GM18858 (cell line): Measurements from ENCODE around the gene UGT2A3.
A peak's percentile ranks its signal among the peaks of the same experiment; 100 is the strongest.

Source experiments
- ATAC-seq: cut with Tn5 transposase; IDR thresholded peaks from one replicate; pipeline ENCODE4 v1.9.1; 2021; ENCODE audit not compliant: unreplicated experiment

UGT2A3 gene

GRCh38 chr4:68917016-68917415 is 34.6 kb downstream of the UGT2A3 start:
- no peak for ATAC-seq

DNA sequence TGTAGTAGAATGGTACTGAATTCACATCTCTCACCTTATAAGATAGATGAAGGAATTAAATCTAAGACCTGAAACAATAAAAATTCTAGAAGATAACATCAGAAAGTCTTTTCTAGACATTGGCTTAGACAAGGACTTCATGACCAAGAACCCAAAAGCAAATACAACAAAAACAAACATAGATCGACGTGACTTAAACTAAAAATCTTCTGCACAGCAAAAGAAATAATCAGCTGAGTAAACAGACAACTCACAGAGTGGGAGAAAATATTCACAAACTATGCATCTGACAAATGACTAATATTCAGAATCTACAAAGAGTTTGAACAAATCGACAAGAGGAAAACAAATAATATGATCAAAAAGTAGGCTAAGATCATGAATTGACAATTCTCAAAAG is 38.8 kb downstream of the UGT2A3 start:
- ATAC-seq, result no peak

- ATAC-seq, result no peak
Measured at GRCh38 chr4:68909385-68909784, 42.2 kb downstream of the UGT2A3 start.

DNA sequence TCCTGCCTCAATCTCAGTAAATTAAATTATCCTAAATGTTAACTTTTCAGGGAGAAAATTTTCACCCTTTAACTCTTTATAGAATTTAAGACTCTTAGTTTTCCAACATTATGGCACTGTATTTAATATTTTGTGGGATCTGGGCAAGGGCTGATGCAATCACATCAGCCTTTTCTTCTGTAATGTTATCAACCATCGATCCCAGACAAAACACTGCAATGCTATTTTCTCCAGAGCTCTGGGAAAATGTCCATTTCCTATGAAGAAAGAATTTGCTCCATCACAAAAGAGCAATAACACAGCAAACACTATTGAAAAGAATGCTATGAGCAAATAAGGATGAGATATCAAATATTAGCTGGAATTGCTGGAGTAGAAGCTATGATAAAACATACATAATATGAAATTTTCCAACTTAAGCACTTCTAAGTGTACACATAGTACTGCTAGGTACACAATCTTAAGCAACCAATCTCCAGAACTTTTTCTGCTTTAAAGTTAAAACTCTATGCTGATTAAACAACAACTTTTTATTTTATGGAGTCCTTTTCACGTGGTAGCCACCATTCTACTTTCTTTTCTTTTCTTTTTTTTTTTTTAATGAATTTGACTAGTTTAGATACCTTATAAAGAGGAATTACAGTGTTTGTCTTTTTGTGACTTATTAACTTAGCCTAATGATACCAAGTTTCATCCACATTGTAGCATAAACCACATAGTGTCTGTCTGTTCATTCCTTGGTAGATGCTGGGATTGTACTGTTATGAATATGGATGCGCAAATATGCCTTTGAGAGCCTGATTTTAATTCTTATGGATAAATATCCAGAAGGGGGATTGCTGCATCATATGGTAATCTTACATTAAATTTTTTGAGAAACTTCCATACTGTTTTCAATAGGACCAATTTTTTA is 43.6 kb downstream of the UGT2A3 start:
- ATAC-seq, result no peak

- ATAC-seq, result no peak
Measured at GRCh38 chr4:68907245-68907644, 44.4 kb downstream of the UGT2A3 start.

GRCh38 chr4:68906780-68907137 is 44.8 kb downstream of the UGT2A3 start:
- ATAC-seq, result no peak

- no peak for ATAC-seq
Measured at GRCh38 chr4:68905939-68906779, 45.4 kb downstream of the UGT2A3 start.

- ATAC-seq, result no peak
Measured at GRCh38 chr4:68905598-68905938, 46.0 kb downstream of the UGT2A3 start.

DNA sequence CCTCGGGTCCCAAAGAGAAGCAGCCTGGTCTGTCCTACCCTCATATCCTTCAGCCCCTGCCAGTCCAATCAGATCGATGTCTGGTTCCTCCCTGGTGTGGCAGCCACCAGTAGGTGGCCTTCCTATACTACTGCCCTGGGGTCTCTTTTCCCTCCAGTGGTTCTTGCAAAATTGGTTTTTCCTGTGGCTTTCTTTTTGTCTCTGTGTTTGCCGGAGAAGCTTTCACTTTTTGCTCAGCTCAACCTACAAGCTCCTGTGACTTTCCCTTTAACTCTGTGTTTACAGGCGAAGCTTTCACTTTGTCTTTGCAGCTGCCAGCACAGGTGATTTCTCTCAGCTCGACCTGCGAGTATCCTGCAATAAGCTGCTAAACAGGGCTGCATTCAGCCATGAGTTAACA is 46.8 kb downstream of the UGT2A3 start:
- ATAC-seq, result peak; percentile 53

DNA sequence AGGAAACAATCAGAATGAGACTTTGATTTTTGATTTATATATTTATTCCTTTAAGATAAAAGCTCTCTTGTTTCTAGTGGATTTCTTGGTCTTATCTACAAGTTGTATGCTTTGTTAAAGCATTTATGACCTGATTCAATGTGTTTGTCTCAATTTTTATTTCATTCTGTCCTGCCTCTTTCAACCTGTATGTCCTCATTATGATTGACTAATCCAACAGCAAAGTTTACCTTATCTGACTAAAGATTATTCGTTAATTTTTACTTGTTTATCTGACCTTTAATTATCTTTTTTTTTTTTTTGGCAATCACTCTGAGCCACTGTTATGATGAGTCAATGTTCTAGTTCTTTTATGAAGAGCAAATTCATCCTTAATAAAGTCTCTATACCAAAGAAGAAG is 54.9 kb downstream of the UGT2A3 start:
- no peak for ATAC-seq

DNA sequence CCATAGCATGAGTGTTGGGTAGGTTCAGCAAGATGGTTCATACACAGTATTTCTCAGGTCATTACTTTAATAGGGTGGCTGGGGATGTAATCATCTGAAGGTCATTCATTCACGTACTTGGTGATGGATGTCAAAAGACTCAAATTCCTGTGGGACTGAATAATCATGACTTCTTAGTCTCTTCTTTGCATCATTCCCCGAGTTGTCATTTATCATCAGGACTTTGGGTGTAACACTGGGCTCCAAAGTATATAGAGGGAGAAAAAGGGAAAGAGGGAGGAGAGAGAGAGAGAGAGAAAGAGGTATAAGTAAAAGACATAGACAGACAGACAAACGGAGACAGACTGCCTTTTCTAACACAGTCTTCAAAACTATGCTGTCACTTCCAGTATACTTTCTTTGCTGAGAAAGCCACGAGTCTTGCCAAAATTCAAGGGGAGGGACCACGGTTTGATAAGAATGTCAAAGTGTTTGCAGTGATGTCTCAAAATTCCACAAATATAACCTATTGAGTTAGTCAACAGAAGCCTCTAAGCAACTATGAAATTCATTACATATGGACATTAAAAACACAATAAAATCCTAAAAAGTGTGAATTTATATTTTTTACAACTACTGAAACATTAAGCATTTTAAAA is 55.9 kb downstream of the UGT2A3 start:
- no peak for ATAC-seq

DNA sequence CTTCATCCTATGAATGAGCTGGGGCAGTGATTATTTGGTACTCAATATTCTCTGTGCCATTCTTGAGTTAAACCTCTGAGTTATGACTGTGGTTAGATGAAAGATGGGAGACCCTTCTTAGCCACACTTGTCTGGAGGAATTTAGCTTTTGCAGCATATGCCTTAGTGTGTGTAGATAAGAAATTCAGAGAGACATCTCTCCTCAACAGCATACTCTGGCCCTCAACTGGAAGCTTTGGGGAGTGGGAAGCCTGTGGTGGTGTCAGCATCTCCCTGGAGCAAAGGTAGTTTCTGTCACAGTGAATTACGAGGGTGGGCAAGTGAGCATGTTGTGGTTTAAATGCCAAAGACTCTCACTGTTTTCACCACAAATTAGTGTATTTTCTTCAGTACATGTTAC is 58.7 kb downstream of the UGT2A3 start:
- no peak for ATAC-seq

DNA sequence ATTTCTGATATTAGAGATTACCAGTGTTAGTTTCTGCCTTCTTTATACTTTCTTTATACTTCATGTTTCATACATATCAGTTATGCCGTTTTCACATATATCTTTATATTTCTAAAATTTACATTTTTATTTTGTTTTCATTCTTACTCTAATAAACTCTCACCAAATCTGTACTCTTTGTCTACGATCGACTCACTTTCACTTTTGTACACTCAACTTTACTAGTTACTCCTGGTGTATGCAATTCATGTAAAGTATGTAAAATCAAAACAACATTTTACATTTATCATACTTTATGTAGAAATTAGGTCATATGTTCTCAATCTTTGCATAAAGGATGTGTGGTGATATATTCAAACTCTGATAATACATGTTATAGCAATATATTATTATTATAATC is 59.9 kb downstream of the UGT2A3 start:
- no peak for ATAC-seq

DNA sequence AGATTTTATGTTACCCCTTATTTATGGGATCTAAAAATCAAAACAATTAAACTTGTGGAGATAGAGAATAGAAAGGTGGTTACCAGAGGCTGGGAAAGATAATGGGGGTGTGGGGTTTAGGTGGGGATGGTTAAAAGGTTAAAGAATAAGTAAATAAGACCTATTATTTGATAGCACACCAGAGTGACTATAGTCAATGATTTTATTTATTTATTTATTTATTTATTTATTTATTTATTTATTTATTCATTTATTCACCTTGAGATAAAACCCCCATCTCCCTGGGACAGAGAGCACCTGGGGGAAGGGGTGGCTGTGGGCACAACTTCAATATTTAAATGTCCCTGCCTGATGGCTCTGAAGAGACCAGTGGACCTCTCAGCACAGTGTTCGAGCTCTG is 66.1 kb downstream of the UGT2A3 start:
- no peak for ATAC-seq

DNA sequence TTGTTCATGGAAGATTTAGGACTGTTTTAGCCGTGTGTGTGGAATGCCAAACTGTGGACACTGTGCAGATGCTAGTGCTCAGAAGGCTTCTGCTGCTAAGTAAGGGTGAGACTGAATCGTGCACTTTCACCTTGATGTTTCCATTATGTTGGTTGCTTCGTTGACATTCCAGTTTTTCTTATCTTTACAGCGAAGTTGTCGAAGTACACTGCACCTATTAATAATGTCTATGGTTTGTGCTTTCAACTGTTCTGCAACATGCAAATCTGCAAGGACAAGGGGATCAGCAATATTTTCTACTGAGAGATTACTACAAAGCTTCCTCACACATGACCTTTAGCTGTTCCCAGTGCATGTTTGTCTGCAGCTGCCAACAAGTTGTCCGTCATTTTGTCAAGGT is 67.7 kb downstream of the UGT2A3 start:
- no peak for ATAC-seq
